SU-DHL-6 (cell line): Measurements from ENCODE around the gene CPED1.

ENCODE experiments used
- EZH2phosphoT487 ChIP-seq: fragments of 200-600 bp; sonication (generic), shearing (Covaris generic); conservative IDR thresholded peaks from 2 replicates; pipeline ENCODE4 v1.6.1; 2018; ENCODE audit warnings: mild to moderate bottlenecking, antibody characterized with exemption, low read length, moderate library complexity, mixed read lengths
- TF ChIP-seq, protein P1 (sequence below): fragments of 200-600 bp; sonication (generic); IDR thresholded peaks from one replicate; pipeline ENCODE4 v1.5.1; 2017; ENCODE audit warnings: antibody characterized with exemption, mild to moderate bottlenecking, low read length, moderate library complexity; ENCODE audit not compliant: insufficient read depth, poor library complexity, severe bottlenecking

DNA sequence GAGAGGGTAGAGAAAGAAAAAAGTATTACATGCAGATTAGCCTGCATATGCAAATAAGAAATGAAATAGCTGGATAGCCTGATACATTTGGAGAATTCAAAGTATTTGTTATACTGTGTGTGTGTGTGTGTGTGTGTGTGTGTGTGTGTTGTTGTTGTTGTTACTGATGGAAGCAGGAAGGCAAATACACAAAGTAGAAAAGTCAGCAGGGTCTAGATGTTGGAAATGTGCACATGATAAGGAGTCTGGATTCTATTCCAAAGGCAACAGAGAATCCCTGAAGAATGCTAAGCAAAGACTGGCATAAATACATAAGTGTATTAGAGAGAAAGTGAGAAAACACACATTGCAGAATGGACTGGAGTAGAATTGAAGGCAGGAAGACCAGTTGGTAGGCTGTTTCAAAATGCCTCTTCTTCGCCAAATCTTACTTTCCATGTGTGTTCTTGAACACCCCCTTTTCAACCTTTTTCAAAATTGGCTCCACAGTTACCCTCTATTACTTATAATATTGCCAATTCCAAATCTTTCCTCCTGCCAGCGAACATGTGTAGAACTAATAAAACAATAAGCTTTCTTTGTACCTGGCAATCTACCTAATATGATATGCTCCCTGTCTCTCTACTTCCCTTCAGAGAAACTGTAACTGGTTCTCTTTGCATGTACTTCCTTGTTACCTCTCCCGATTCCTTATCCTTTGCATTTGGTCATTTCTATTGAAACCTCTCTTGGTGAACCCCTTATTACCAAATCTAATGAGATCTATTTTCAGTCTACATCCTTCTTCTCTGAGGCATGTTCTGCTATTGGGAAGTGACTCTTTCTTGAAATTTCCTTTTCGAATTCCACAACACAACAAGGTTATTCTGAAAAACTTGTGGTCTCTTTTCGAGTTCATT lies 6.2 kb downstream of the CPED1 start:
- TF ChIP-seq, protein P1, sequence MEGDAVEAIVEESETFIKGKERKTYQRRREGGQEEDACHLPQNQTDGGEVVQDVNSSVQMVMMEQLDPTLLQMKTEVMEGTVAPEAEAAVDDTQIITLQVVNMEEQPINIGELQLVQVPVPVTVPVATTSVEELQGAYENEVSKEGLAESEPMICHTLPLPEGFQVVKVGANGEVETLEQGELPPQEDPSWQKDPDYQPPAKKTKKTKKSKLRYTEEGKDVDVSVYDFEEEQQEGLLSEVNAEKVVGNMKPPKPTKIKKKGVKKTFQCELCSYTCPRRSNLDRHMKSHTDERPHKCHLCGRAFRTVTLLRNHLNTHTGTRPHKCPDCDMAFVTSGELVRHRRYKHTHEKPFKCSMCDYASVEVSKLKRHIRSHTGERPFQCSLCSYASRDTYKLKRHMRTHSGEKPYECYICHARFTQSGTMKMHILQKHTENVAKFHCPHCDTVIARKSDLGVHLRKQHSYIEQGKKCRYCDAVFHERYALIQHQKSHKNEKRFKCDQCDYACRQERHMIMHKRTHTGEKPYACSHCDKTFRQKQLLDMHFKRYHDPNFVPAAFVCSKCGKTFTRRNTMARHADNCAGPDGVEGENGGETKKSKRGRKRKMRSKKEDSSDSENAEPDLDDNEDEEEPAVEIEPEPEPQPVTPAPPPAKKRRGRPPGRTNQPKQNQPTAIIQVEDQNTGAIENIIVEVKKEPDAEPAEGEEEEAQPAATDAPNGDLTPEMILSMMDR, result no peak
- TF ChIP-seq EZH2phosphoT487, result no peak
